H1 (cell line): Measurements from ENCODE around the gene PAIP2. TPM values are rescaled to one million over a fixed set of nuclear protein-coding genes. Genes with fewer than 3 reads are reported as not detected.

Experiments used
- CBX8 ChIP-seq: fragments of 300-800, 300-1000 bp; sonication (generic); IDR thresholded peaks from 2 replicates; pipeline ENCODE4 v1.7.1; 2016; ENCODE audit warnings: low read depth, low read length, borderline replicate concordance
- CTBP2 ChIP-seq: IDR thresholded peaks from 2 replicates; pipeline ENCODE4 v1.7.0; 2011; ENCODE audit warnings: borderline replicate concordance, mild to moderate bottlenecking, moderate library complexity, mixed read lengths, low read length; ENCODE audit not compliant: insufficient read depth, insufficient read length
- EGR1 ChIP-seq: IDR thresholded peaks from 2 replicates; pipeline ENCODE4 v1.6.1; 2011; ENCODE audit warnings: low read depth, low read length, borderline replicate concordance
- EP300 ChIP-seq, 2 experiments: IDR thresholded peaks; 1 replicate in 1 of 2; 2 replicates in 1 of 2; pipeline ENCODE4 v1.6.1; 2011 to 2012; ENCODE audit warnings: low read depth in 2 of 2, low read length in 2 of 2, mild to moderate bottlenecking in 2 of 2, borderline replicate concordance in 1 of 2, inconsistent platforms in 1 of 2, moderate library complexity in 1 of 2
- FOSL1 ChIP-seq: IDR thresholded peaks from 2 replicates; pipeline ENCODE4 v1.6.1; 2011; ENCODE audit warnings: mild to moderate bottlenecking, low read depth, low read length, moderate library complexity; ENCODE audit not compliant: insufficient read depth
- polyA plus RNA-seq, 7 experiments: library from polyadenylated mRNA; depleted of rRNA in 3 of 7; stranded (reverse) in 5 of 7; unstranded in 2 of 7; fragments of >200 nt in 5 of 7; fragments of 200-250 nt in 2 of 7; gene quantifications; 1 replicate in 5 of 7; 2 replicates in 1 of 7; 4 replicates in 1 of 7; pipeline versions ENCODE4 v1.2.1 to v1.2.3, GENCODE V29; 2011 to 2013; ENCODE audit warnings: missing spikeins in 2 of 7, mixed read lengths in 2 of 7
- total RNA-seq: library from RNA; stranded (reverse); fragmentation: NEBNext Ultra II Directional; extraction: Animal tissue kit (Norgen Biotek cat#: 25700); gene quantifications from 2 replicates; pipeline ENCODE4 v1.2.1, GENCODE V29; 2021
- TF ChIP-seq, protein P1 (sequence below): fragments of 300-600 bp; sonication (generic); IDR thresholded peaks from 2 replicates; pipeline ENCODE4 v1.7.1; 2012; ENCODE audit warnings: low read length, moderate library complexity, mild to moderate bottlenecking, inconsistent platforms; ENCODE audit not compliant: insufficient replicate concordance

PAIP2 gene
- total and polyA plus RNA-seq, 2 of the 8 experiments (the other 6 are each of a cell fraction or from before 2014, with no cell fraction given): 87.6 to 162 TPM

DNA sequence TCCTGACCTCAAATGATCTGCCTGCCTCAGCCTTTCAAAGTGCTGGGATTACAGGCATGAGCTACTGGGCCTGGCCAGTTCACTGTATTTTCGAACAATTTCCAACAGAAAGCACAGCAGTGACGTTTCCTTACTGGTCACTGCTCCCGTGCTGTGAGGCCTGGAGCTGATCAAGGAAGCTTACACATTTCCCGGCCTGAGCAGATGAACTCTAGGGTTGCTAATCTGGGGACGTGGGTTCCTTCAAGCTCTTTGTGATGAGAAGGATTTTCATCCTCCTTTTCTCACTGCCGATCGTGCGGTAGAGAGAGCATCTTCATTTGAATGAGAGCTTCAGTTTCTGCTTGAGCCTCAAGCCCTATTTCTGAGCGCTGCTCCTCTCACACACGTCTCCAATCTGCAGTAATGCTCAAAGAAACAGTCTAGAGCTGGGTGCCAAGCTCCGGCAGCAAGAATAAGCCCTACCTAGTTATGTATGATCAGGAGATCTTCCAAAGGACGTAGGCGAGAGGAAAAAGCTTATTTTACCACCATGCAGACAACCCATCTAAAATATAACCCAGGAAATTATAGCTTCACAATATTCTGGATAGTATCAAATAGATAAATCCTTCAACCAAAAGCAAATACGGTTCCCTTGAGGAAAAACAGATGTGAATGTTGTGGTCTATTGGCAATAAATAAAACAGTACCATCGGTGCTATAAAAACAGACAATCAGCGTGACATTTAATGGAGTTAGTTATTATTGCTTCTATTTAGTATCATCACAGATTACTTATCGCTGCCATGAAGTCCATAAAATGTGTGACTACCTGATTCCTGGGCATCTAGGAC, 69.6 kb downstream of the PAIP2 start (continued):
- TF ChIP-seq EP300 (IDR thresholded peaks at IDR 0.05; ENCODE audit: borderline replicate concordance in 1 of 2, low read depth in 2 of 2, low read length in 2 of 2) (no peak), CBX8 (no peak), FOSL1 (no peak), CTBP2 (no peak), EGR1 (no peak)
- TF ChIP-seq, protein P1, sequence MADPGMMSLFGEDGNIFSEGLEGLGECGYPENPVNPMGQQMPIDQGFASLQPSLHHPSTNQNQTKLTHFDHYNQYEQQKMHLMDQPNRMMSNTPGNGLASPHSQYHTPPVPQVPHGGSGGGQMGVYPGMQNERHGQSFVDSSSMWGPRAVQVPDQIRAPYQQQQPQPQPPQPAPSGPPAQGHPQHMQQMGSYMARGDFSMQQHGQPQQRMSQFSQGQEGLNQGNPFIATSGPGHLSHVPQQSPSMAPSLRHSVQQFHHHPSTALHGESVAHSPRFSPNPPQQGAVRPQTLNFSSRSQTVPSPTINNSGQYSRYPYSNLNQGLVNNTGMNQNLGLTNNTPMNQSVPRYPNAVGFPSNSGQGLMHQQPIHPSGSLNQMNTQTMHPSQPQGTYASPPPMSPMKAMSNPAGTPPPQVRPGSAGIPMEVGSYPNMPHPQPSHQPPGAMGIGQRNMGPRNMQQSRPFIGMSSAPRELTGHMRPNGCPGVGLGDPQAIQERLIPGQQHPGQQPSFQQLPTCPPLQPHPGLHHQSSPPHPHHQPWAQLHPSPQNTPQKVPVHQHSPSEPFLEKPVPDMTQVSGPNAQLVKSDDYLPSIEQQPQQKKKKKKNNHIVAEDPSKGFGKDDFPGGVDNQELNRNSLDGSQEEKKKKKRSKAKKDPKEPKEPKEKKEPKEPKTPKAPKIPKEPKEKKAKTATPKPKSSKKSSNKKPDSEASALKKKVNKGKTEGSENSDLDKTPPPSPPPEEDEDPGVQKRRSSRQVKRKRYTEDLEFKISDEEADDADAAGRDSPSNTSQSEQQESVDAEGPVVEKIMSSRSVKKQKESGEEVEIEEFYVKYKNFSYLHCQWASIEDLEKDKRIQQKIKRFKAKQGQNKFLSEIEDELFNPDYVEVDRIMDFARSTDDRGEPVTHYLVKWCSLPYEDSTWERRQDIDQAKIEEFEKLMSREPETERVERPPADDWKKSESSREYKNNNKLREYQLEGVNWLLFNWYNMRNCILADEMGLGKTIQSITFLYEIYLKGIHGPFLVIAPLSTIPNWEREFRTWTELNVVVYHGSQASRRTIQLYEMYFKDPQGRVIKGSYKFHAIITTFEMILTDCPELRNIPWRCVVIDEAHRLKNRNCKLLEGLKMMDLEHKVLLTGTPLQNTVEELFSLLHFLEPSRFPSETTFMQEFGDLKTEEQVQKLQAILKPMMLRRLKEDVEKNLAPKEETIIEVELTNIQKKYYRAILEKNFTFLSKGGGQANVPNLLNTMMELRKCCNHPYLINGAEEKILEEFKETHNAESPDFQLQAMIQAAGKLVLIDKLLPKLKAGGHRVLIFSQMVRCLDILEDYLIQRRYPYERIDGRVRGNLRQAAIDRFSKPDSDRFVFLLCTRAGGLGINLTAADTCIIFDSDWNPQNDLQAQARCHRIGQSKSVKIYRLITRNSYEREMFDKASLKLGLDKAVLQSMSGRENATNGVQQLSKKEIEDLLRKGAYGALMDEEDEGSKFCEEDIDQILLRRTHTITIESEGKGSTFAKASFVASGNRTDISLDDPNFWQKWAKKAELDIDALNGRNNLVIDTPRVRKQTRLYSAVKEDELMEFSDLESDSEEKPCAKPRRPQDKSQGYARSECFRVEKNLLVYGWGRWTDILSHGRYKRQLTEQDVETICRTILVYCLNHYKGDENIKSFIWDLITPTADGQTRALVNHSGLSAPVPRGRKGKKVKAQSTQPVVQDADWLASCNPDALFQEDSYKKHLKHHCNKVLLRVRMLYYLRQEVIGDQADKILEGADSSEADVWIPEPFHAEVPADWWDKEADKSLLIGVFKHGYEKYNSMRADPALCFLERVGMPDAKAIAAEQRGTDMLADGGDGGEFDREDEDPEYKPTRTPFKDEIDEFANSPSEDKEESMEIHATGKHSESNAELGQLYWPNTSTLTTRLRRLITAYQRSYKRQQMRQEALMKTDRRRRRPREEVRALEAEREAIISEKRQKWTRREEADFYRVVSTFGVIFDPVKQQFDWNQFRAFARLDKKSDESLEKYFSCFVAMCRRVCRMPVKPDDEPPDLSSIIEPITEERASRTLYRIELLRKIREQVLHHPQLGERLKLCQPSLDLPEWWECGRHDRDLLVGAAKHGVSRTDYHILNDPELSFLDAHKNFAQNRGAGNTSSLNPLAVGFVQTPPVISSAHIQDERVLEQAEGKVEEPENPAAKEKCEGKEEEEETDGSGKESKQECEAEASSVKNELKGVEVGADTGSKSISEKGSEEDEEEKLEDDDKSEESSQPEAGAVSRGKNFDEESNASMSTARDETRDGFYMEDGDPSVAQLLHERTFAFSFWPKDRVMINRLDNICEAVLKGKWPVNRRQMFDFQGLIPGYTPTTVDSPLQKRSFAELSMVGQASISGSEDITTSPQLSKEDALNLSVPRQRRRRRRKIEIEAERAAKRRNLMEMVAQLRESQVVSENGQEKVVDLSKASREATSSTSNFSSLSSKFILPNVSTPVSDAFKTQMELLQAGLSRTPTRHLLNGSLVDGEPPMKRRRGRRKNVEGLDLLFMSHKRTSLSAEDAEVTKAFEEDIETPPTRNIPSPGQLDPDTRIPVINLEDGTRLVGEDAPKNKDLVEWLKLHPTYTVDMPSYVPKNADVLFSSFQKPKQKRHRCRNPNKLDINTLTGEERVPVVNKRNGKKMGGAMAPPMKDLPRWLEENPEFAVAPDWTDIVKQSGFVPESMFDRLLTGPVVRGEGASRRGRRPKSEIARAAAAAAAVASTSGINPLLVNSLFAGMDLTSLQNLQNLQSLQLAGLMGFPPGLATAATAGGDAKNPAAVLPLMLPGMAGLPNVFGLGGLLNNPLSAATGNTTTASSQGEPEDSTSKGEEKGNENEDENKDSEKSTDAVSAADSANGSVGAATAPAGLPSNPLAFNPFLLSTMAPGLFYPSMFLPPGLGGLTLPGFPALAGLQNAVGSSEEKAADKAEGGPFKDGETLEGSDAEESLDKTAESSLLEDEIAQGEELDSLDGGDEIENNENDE: no peak
